Stimulated activated effector memory CD8-positive, alpha-beta T cell treated with anti-CD3 and anti-CD28 coated beads, Interleukin-12 subunit alpha, Interleukin-12 subunit beta, amount 100 ng/mL, for 72 hours (primary cell): ENCODE measurements around the gene SIKE1.
A peak's percentile ranks its signal among the peaks of the same experiment; 100 is the strongest.
"Not testable (repeated sequence)": the region's sequence is repeated elsewhere in the genome, so short reads cannot be mapped to it uniquely, and the experiment has no call there.

ENCODE experiments used
- ATAC-seq: fragments of 150-1000 bp; cut with Tn5 transposase; 2 replicates; pipeline ENCODE4 v1.10.0; 2021
- DNase-seq, 2 donors: peaks; one replicate each; pipeline ENCODE4 v3.0.0; 2021 to 2022; ENCODE audit warnings: low spot score in 2 of 2
- H3K27ac Mint-ChIP-seq: one replicate; pipeline ENCODE4 v1.8.0; 2022; ENCODE audit warnings: mild to moderate bottlenecking, mixed read lengths
- H3K36me3 Mint-ChIP-seq: one replicate; pipeline ENCODE4 v1.8.0; 2022; ENCODE audit warnings: mild to moderate bottlenecking, mixed read lengths
- H3K4me1 Mint-ChIP-seq: one replicate; pipeline ENCODE4 v1.8.0; 2022; ENCODE audit warnings: mixed read lengths
- H3K4me3 Mint-ChIP-seq: one replicate; pipeline ENCODE4 v1.8.0; 2022; ENCODE audit warnings: mild to moderate bottlenecking, mixed read lengths
- H3K9me3 Mint-ChIP-seq: one replicate; pipeline ENCODE4 v1.8.0; 2022; ENCODE audit warnings: mixed read lengths

SIKE1 gene

GRCh38 chr1:114780344-114781226, at the start of gene SIKE1:
TSS of gene SIKE1 (minus strand) at chr1:114780685. CDS start at chr1:114780607, 78 bp downstream.
- peak; percentile 78 to 96 for DNase-seq
- H3K27ac Mint-ChIP-seq, result peak within 1 kb of the TSS; percentile 99
- peaks cover 55% of the 10 kb centered on the region for H3K36me3 Mint-ChIP-seq
- H3K4me1 Mint-ChIP-seq, result peaks cover 12% of the 10 kb centered on the region
- peak; percentile 99 for ATAC-seq
- H3K9me3 Mint-ChIP-seq, result no peaks in the 10 kb centered on the region
- H3K4me3 Mint-ChIP-seq, result peak within 1 kb of the TSS; percentile 100

- not testable (repeated sequence) for H3K4me3 Mint-ChIP-seq, H3K4me1 Mint-ChIP-seq, H3K36me3 Mint-ChIP-seq, DNase-seq, H3K9me3 Mint-ChIP-seq, ATAC-seq, H3K27ac Mint-ChIP-seq
Measured at GRCh38 chr1:114830075-114830474, 49.6 kb upstream of the SIKE1 start.

- DNase-seq (no peak), ATAC-seq (no peak)
- Mint-ChIP-seq H3K4me3 (no peak overlapping the region), H3K9me3 (peaks cover 7% of the 10 kb centered on the region), H3K4me1 (no peaks in the 10 kb centered on the region), H3K27ac (no peak overlapping the region), H3K36me3 (no peaks in the 10 kb centered on the region)
Measured at GRCh38 chr1:114828251-114828650, 47.8 kb upstream of the SIKE1 start.

GRCh38 chr1:114821978-114822377, 41.5 kb upstream of the SIKE1 start:
- no peak overlapping the region for H3K4me3 Mint-ChIP-seq
- ATAC-seq (no peak), DNase-seq (no peak)
- H3K4me1 Mint-ChIP-seq, result no peaks in the 10 kb centered on the region
- no peak overlapping the region for H3K27ac Mint-ChIP-seq
- H3K9me3 Mint-ChIP-seq, result peaks cover 10% of the 10 kb centered on the region
- H3K36me3 Mint-ChIP-seq, result no peaks in the 10 kb centered on the region

GRCh38 chr1:114820392-114820791, 39.9 kb upstream of the SIKE1 start:
- no peaks in the 10 kb centered on the region for H3K36me3 Mint-ChIP-seq
- ATAC-seq (no peak), DNase-seq (no peak)
- no peak overlapping the region for H3K27ac Mint-ChIP-seq
- H3K4me1 Mint-ChIP-seq, result no peaks in the 10 kb centered on the region
- H3K9me3 Mint-ChIP-seq, result peaks cover 10% of the 10 kb centered on the region
- no peak overlapping the region for H3K4me3 Mint-ChIP-seq

GRCh38 chr1:114819869-114820268, 39.4 kb upstream of the SIKE1 start:
- ATAC-seq (no peak), DNase-seq (no peak)
- peaks cover 7% of the 10 kb centered on the region for H3K9me3 Mint-ChIP-seq
- H3K4me3 Mint-ChIP-seq, result no peak overlapping the region
- no peak overlapping the region for H3K27ac Mint-ChIP-seq
- H3K4me1 Mint-ChIP-seq, result no peaks in the 10 kb centered on the region
- no peaks in the 10 kb centered on the region for H3K36me3 Mint-ChIP-seq

- not testable (repeated sequence) for H3K4me1 Mint-ChIP-seq, H3K27ac Mint-ChIP-seq, H3K9me3 Mint-ChIP-seq, DNase-seq, H3K4me3 Mint-ChIP-seq, ATAC-seq, H3K36me3 Mint-ChIP-seq
Measured at GRCh38 chr1:114804449-114804848, 24.0 kb upstream of the SIKE1 start.

- no peaks in the 10 kb centered on the region for H3K36me3 Mint-ChIP-seq
- ATAC-seq (peak; percentile 83), DNase-seq (no peak)
- no peaks in the 10 kb centered on the region for H3K4me1 Mint-ChIP-seq
- H3K9me3 Mint-ChIP-seq, result no peaks in the 10 kb centered on the region
- H3K27ac Mint-ChIP-seq, result no peak overlapping the region
- no peak overlapping the region for H3K4me3 Mint-ChIP-seq
Measured at GRCh38 chr1:114803001-114803400, 22.5 kb upstream of the SIKE1 start.

GRCh38 chr1:114794038-114794437, 13.6 kb upstream of the SIKE1 start:
- Mint-ChIP-seq H3K27ac (no peak overlapping the region), H3K9me3 (no peaks in the 10 kb centered on the region), H3K4me3 (no peak overlapping the region), H3K4me1 (no peaks in the 10 kb centered on the region), H3K36me3 (no peaks in the 10 kb centered on the region)
- ATAC-seq (no peak), DNase-seq (no peak)

GRCh38 chr1:114790581-114790980, 10.1 kb upstream of the SIKE1 start:
- H3K4me1 Mint-ChIP-seq, H3K27ac Mint-ChIP-seq, ATAC-seq, DNase-seq, H3K4me3 Mint-ChIP-seq, H3K9me3 Mint-ChIP-seq, H3K36me3 Mint-ChIP-seq: not testable (repeated sequence)

- ATAC-seq, H3K4me3 Mint-ChIP-seq, H3K27ac Mint-ChIP-seq, H3K9me3 Mint-ChIP-seq, H3K36me3 Mint-ChIP-seq, H3K4me1 Mint-ChIP-seq, DNase-seq: not testable (repeated sequence)
Measured at GRCh38 chr1:114786440-114786839, 6.0 kb upstream of the SIKE1 start.

- Mint-ChIP-seq H3K4me3 (no peak overlapping the region), H3K4me1 (peaks cover 12% of the 10 kb centered on the region), H3K27ac (no peak overlapping the region), H3K9me3 (peaks cover 7% of the 10 kb centered on the region), H3K36me3 (peaks cover 36% of the 10 kb centered on the region)
- no peak for ATAC-seq
- no peak for DNase-seq
Measured at GRCh38 chr1:114782476-114782875, 2.0 kb upstream of the SIKE1 start.

- Mint-ChIP-seq H3K4me3 (peak overlapping the region; percentile 100), H3K27ac (peak overlapping the region; percentile 99), H3K9me3 (no peaks in the 10 kb centered on the region), H3K4me1 (peaks cover 12% of the 10 kb centered on the region), H3K36me3 (peaks cover 64% of the 10 kb centered on the region)
- no peak for ATAC-seq
- no peak for DNase-seq
Measured at GRCh38 chr1:114779722-114780121, 763 bp downstream of the SIKE1 start.

- not testable (repeated sequence) for H3K4me3 Mint-ChIP-seq, H3K27ac Mint-ChIP-seq, H3K9me3 Mint-ChIP-seq, ATAC-seq, DNase-seq
- peaks cover 12% of the 10 kb centered on the region for H3K4me1 Mint-ChIP-seq
- peaks cover 94% of the 10 kb centered on the region for H3K36me3 Mint-ChIP-seq
Measured at GRCh38 chr1:114776726-114777125, 3.8 kb downstream of the SIKE1 start.

- H3K4me1 Mint-ChIP-seq, result no peaks in the 10 kb centered on the region
- no peak for ATAC-seq
- H3K36me3 Mint-ChIP-seq, result peaks cover 84% of the 10 kb centered on the region
- no peaks in the 10 kb centered on the region for H3K9me3 Mint-ChIP-seq
- H3K27ac Mint-ChIP-seq, result no peak overlapping the region
- no peak for DNase-seq
- H3K4me3 Mint-ChIP-seq, result no peak overlapping the region
Measured at GRCh38 chr1:114771992-114772391, 8.5 kb downstream of the SIKE1 start.

GRCh38 chr1:114770989-114771388, 9.5 kb downstream of the SIKE1 start:
- no peak for ATAC-seq

More at GRCh38 chr1:114770989-114771388, 9.5 kb downstream of the SIKE1 start:
- no peaks in the 10 kb centered on the region for H3K9me3 Mint-ChIP-seq
- no peak overlapping the region for H3K4me3 Mint-ChIP-seq
- H3K4me1 Mint-ChIP-seq, result no peaks in the 10 kb centered on the region
- H3K36me3 Mint-ChIP-seq, result peaks cover 74% of the 10 kb centered on the region
- no peak overlapping the region for H3K27ac Mint-ChIP-seq
- no peak for DNase-seq
